ENCODE data around the gene ARID4A.

The ARID4A gene

GRCh38 chr14:58294201-58294600 lies 4.2 kb upstream of the ARID4A start:
- H3K27me3 ChIP-seq (ENCODE audit: insufficient read depth, low read length): no peaks in the 10 kb centered on the region
- WGBS: 96% methylated on average over 7 of the region's 7 CpGs
- no peak overlapping the region for H3K4me3 ChIP-seq (ENCODE audit: low read length)
- H3K36me3 ChIP-seq (ENCODE audit: insufficient read depth, low read length): peaks cover 62% of the 10 kb centered on the region
- H3K27ac ChIP-seq (ENCODE audit: low read depth, low read length): no peak overlapping the region
- H3K4me1 ChIP-seq (ENCODE audit: insufficient read depth, low read length): peaks cover 5% of the 10 kb centered on the region; the same call in 1 of the 2 replicates
- H3K9me3 ChIP-seq (ENCODE audit: insufficient read depth, low read depth, low read length): no peaks in the 10 kb centered on the region
- H3K9ac ChIP-seq (ENCODE audit: low read depth, low read length): no peak overlapping the region

GRCh38 chr14:58296726-58297125 lies 1.6 kb upstream of the ARID4A start:
- Histone ChIP-seq H3K27me3 (ENCODE audit: insufficient read depth, low read length) (no peaks in the 10 kb centered on the region), H3K9me3 (ENCODE audit: insufficient read depth, low read depth, low read length) (no peaks in the 10 kb centered on the region), H3K36me3 (ENCODE audit: insufficient read depth, low read length) (peaks cover 46% of the 10 kb centered on the region), H3K27ac (ENCODE audit: low read depth, low read length) (no peak overlapping the region; the same call in 1 of the 2 replicates), H3K9ac (ENCODE audit: low read depth, low read length) (peak overlapping the region; percentile 98), H3K4me3 (ENCODE audit: low read length) (peak overlapping the region; percentile 85), H3K4me1 (ENCODE audit: insufficient read depth, low read length) (peaks cover 5% of the 10 kb centered on the region; the same call in 1 of the 2 replicates)
- 13% methylated on average over 2 of the region's 3 CpGs for WGBS

GRCh38 chr14:58297412-58297761 lies 968 bp upstream of the ARID4A start:
- Histone ChIP-seq H3K9ac (ENCODE audit: low read depth, low read length) (peak overlapping the region; percentile 98), H3K36me3 (ENCODE audit: insufficient read depth, low read length) (peaks cover 42% of the 10 kb centered on the region), H3K4me3 (ENCODE audit: low read length) (peak overlapping the region; percentile 85), H3K4me1 (ENCODE audit: insufficient read depth, low read length) (peaks cover 5% of the 10 kb centered on the region; the same call in 1 of the 2 replicates), H3K27ac (ENCODE audit: low read depth, low read length) (peak overlapping the region; percentile 97), H3K27me3 (ENCODE audit: insufficient read depth, low read length) (no peaks in the 10 kb centered on the region), H3K9me3 (ENCODE audit: insufficient read depth, low read depth, low read length) (no peaks in the 10 kb centered on the region)
- under 1% methylated on average over 10 of the region's 10 CpGs for WGBS

GRCh38 chr14:58297762-58298476 lies 436 bp upstream of the ARID4A start:
- H3K4me3 ChIP-seq (ENCODE audit: low read length): peak overlapping the region; percentile 85
- peaks cover 5% of the 10 kb centered on the region; the same call in 1 of the 2 replicates for H3K4me1 ChIP-seq (ENCODE audit: insufficient read depth, low read length)
- H3K9ac ChIP-seq (ENCODE audit: low read depth, low read length): peak overlapping the region; percentile 98
- H3K9me3 ChIP-seq (ENCODE audit: insufficient read depth, low read depth, low read length): no peaks in the 10 kb centered on the region
- peak overlapping the region; percentile 97 for H3K27ac ChIP-seq (ENCODE audit: low read depth, low read length)
- under 1% methylated on average over 40 of the region's 40 CpGs for WGBS
- H3K36me3 ChIP-seq (ENCODE audit: insufficient read depth, low read length): peaks cover 38% of the 10 kb centered on the region
- no peaks in the 10 kb centered on the region for H3K27me3 ChIP-seq (ENCODE audit: insufficient read depth, low read length)

GRCh38 chr14:58299401-58300330 lies 1.3 kb downstream of the ARID4A start:
- peaks cover 33% of the 10 kb centered on the region for H3K36me3 ChIP-seq (ENCODE audit: insufficient read depth, low read length)
- 7% methylated on average over 48 of the region's 48 CpGs for WGBS

GRCh38 chr14:58301416-58301815 lies 3.1 kb downstream of the ARID4A start:
- WGBS: 96% methylated on average over 3 of the region's 3 CpGs
- Histone ChIP-seq H3K27ac (ENCODE audit: low read depth, low read length) (no peak overlapping the region), H3K9me3 (ENCODE audit: insufficient read depth, low read depth, low read length) (no peaks in the 10 kb centered on the region), H3K27me3 (ENCODE audit: insufficient read depth, low read length) (no peaks in the 10 kb centered on the region), H3K36me3 (ENCODE audit: insufficient read depth, low read length) (peaks cover 42% of the 10 kb centered on the region), H3K4me3 (ENCODE audit: low read length) (no peak overlapping the region), H3K9ac (ENCODE audit: low read depth, low read length) (no peak overlapping the region), H3K4me1 (ENCODE audit: insufficient read depth, low read length) (no peaks in the 10 kb centered on the region)

More at GRCh38 chr14:58299401-58300330, 1.3 kb downstream of the ARID4A start:
- Histone ChIP-seq H3K9me3 (ENCODE audit: insufficient read depth, low read depth, low read length) (no peaks in the 10 kb centered on the region), H3K27me3 (ENCODE audit: insufficient read depth, low read length) (no peaks in the 10 kb centered on the region), H3K4me1 (ENCODE audit: insufficient read depth, low read length) (peaks cover 5% of the 10 kb centered on the region; the same call in 1 of the 2 replicates), H3K9ac (ENCODE audit: low read depth, low read length) (peak overlapping the region; percentile 45), H3K27ac (ENCODE audit: low read depth, low read length) (no peak overlapping the region), H3K4me3 (ENCODE audit: low read length) (peak overlapping the region; percentile 85)

- Histone ChIP-seq H3K4me3 (ENCODE audit: low read length) (no peak overlapping the region), H3K36me3 (ENCODE audit: insufficient read depth, low read length) (peaks cover 71% of the 10 kb centered on the region), H3K27ac (ENCODE audit: low read depth, low read length) (no peak overlapping the region), H3K4me1 (ENCODE audit: insufficient read depth, low read length) (no peaks in the 10 kb centered on the region), H3K9me3 (ENCODE audit: insufficient read depth, low read depth, low read length) (no peaks in the 10 kb centered on the region), H3K9ac (ENCODE audit: low read depth, low read length) (no peak overlapping the region), H3K27me3 (ENCODE audit: insufficient read depth, low read length) (no peaks in the 10 kb centered on the region)
- WGBS: 88% methylated on average over 2 of the region's 2 CpGs
Measured at GRCh38 chr14:58305730-58306129, 7.4 kb downstream of the ARID4A start.

GRCh38 chr14:58307597-58308316 lies 9.4 kb downstream of the ARID4A start:
- Histone ChIP-seq H3K4me3 (ENCODE audit: low read length) (no peak overlapping the region), H3K9ac (ENCODE audit: low read depth, low read length) (no peak overlapping the region), H3K27ac (ENCODE audit: low read depth, low read length) (no peak overlapping the region), H3K9me3 (ENCODE audit: insufficient read depth, low read depth, low read length) (no peaks in the 10 kb centered on the region), H3K27me3 (ENCODE audit: insufficient read depth, low read length) (no peaks in the 10 kb centered on the region), H3K4me1 (ENCODE audit: insufficient read depth, low read length) (no peaks in the 10 kb centered on the region), H3K36me3 (ENCODE audit: insufficient read depth, low read length) (peaks cover 73% of the 10 kb centered on the region)
- 94% methylated on average over 4 of the region's 8 CpGs for WGBS

- no peaks in the 10 kb centered on the region for H3K9me3 ChIP-seq (ENCODE audit: insufficient read depth, low read depth, low read length)
- H3K4me3 ChIP-seq (ENCODE audit: low read length): no peak overlapping the region
- no peaks in the 10 kb centered on the region for H3K4me1 ChIP-seq (ENCODE audit: insufficient read depth, low read length)
- no peaks in the 10 kb centered on the region for H3K27me3 ChIP-seq (ENCODE audit: insufficient read depth, low read length)
- H3K36me3 ChIP-seq (ENCODE audit: insufficient read depth, low read length): peaks cover 61% of the 10 kb centered on the region
- H3K9ac ChIP-seq (ENCODE audit: low read depth, low read length): no peak overlapping the region
- 95% methylated on average over 2 of the region's 2 CpGs for WGBS
- no peak overlapping the region for H3K27ac ChIP-seq (ENCODE audit: low read depth, low read length)
Measured at GRCh38 chr14:58309086-58309485, 10.7 kb downstream of the ARID4A start.

- H3K9ac ChIP-seq (ENCODE audit: low read depth, low read length): no peak overlapping the region
- H3K4me3 ChIP-seq (ENCODE audit: low read length): no peak overlapping the region
- H3K4me1 ChIP-seq (ENCODE audit: insufficient read depth, low read length): no peaks in the 10 kb centered on the region
- no peak overlapping the region for H3K27ac ChIP-seq (ENCODE audit: low read depth, low read length)
- WGBS: 93% methylated on average over 1 of the region's 1 CpG
- no peaks in the 10 kb centered on the region for H3K9me3 ChIP-seq (ENCODE audit: insufficient read depth, low read depth, low read length)
- no peaks in the 10 kb centered on the region for H3K27me3 ChIP-seq (ENCODE audit: insufficient read depth, low read length)
- peaks cover 37% of the 10 kb centered on the region for H3K36me3 ChIP-seq (ENCODE audit: insufficient read depth, low read length)
Measured at GRCh38 chr14:58313699-58314098, 15.3 kb downstream of the ARID4A start.

Data from HUES64 (cell line).